DLD1 (cell line): ENCODE measurements around the gene C20orf204.

Experiments
- in situ Hi-C: cut with HindIII; loops from 2 replicates; pipeline ENCODE4 v1.10.0; 2017; ENCODE audit warnings: low sequenced_read_pairs

The C20orf204 gene

GRCh38 chr20:64055396-64055892, 19.5 kb downstream of the C20orf204 start:
- in situ Hi-C loops: no loop called here

GRCh38 chr20:64055893-64056638, 20.1 kb downstream of the C20orf204 start:
- in situ Hi-C loops: no loop called here

DNA sequence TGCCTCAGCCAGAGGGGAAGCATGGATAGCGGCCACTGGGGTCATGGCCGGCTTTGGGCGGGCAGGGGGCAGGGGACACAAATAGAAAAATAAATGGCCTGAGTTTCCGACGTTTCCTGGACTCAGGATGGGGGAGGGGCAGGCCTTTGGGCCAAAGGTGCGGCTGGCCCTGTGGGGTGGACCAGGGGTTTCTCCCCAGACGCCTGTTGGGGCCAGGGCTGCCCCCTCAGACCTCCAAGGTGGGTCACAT, 20.6 kb downstream of the C20orf204 start:
- in situ Hi-C loops: no loop called here

DNA sequence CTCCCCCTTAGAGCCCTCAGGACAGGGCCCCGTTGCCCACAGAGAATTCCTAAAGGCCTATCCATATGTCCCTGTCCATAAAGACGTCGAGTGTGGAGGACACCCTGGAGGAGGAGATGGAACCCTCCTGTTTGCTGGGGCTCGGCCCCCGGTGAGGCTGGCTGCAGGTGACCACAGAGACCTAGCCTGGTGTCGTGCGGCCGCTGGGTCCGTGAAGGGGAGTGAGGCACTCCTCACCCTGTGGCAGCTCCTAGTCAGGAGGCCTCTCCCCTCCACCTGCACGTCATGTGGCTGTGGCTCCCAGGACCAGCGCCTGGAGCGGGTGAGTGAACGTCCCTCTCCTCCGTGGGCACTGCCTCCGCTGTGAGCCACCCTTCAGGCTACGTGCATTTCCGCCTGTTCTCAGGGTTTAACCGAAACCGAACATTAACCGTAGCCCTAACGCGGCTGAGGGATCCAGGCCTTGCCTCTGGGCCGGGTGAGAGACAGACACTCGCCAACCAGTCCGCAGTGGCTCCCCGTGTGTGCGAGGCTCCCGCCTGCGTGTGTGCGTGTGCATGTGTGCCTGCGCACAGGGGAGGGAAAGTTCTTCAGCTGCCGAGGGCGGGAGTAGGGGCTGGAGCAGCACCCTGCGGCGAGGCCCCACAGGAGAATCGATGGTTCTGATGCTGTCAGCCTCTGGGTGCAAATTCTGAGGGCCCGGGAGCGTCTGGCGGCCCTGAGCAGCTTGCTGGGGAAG, 21.1 kb downstream of the C20orf204 start:
- in situ Hi-C loops: no loop called here

GRCh38 chr20:64057628-64058498, 21.9 kb downstream of the C20orf204 start:
- in situ Hi-C loops: no loop called here

DNA sequence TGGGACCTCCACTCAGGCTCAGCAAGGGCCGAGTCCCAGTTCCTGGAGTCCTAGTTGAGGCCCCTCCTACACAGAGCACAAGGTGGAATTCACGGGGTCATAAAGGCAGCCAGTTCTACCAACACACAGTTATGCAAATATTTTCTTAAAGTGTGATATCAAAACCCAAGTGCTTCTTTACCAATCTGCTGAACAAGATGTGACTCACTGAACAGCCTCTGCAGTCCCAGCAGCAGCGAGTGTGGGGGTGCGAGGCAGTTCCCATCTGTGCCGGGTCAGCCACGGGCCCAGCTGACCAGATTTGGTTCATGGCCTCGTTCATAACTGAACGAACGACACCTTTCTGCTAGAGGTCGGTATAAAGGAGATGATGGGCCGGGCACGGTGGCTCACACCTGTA, 22.6 kb downstream of the C20orf204 start:
- in situ Hi-C loops: no loop called here

DNA sequence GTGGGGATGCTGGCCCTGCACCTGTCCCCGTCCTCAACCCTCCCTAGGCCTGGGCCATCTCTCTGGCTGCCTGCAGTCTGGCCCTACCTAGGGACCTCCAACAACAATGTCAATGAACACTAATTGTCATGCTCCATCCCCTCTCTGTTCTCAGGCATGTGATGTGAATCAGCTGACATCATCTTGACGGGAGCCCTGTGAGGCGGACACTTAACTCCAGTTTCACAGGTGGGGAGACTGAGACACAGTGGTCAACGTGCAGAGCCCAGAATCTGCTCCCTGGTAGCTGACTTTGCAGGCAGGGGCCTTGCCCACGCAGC, 26.3 kb downstream of the C20orf204 start:
- in situ Hi-C loops: no loop called here

DNA sequence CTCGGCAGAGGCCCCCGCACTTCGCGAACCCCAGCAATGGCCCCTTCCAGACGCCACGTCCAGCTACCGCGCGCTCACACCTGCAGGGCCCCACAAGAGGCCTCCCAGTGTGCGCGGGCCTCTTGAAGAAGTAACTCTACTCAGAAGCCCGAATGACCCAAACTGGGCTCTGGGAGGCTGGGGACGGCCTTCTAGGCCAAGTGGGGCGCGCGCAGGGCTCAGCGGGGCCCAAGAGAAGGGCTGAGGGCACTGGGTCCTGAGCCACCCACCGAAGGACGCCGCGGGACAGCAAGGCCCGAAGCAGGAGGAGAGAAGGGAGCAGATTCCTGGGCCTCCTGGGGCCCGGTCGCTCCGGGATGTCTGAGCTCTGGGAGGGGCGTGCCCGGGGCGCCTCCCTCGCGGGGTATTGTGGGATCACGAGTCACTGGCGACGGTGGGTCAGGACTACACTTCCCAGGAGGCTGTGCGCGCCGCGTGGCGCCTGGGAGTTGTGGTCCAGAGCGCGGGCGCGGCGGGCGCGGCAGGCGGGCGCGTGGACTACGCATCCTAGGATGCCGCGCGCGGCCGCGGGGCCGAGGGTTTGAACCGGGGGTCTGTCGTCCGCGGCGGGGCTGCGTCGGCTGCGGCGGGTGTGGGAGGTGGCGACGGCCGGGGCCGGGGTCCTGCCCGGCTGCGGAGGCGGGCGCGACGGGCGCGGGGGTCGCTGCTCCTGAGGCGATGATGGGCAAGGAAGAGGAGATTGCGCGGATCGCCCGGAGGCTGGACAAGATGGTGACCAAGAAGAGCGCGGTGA, 26.8 kb downstream of the C20orf204 start, which contains the start of gene TCEA2:
Gene TCEA2, plus strand, starts transcription at position 603 of the 793 bp plus-strand sequence. Its CDS starts 115 bp downstream, at position 718.
- in situ Hi-C loops: no loop called here

GRCh38 chr20:64063389-64064144, 27.6 kb downstream of the C20orf204 start:
- in situ Hi-C loops: no loop called here

- in situ Hi-C loops: no loop called here
Observed at GRCh38 chr20:64064145-64064698, 28.2 kb downstream of the C20orf204 start.

GRCh38 chr20:64065062-64065973, 29.3 kb downstream of the C20orf204 start:
- in situ Hi-C loops: no loop called here

DNA sequence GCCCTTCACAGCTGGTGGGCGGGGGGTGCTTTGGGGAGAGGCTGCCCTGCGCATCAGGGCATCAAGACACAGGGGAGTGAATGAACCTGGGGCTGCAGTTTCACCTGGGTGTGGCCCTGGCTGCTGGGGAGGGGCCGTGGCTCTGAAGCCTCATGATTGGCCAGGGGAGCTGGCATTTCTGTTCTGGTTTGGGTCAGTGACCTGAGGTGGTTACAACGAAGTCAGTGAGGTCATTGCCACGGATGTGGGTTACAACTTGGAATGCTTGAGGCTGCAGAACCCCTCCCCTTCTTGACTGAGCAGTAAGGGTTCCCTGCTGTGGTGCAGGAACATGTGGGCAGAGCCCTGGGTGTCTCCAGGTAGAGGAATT, 30.0 kb downstream of the C20orf204 start:
- in situ Hi-C loops: no loop called here

- in situ Hi-C loops: no loop called here
Observed at GRCh38 chr20:64067005-64067632, 31.1 kb downstream of the C20orf204 start.

DNA sequence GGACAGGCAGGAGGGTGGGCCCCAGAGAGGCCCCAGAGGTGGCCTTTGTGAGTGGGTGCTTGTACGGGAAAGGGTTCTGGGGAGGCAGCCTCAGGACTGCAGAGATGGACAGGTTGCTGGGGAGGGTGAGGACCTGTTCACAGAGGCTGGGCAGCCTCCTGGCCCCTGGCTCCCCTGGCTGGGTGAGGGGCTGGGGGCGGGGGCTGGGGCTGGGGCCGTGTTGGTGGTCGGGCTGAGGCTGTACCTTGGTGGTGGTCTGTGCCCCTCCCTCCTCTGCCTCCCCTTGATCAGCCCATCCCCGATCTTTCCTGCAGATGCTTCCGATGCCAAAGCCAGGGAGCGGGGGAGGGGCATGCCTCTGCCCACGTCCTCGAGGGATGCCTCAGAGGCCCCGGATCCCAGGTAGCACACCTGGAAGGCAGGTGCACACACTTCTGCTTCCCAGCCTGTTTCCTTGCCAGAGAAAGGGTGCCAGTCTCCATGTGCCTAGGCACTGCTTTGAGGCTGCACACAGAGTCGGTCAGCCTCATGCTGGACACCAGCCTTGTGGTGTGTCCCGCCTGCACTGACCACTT, 31.8 kb downstream of the C20orf204 start:
- in situ Hi-C loops: no loop called here

GRCh38 chr20:64068386-64069208, 32.6 kb downstream of the C20orf204 start:
- in situ Hi-C loops: no loop called here

- in situ Hi-C loops: no loop called here
Observed at GRCh38 chr20:64069209-64069613, 33.2 kb downstream of the C20orf204 start.

DNA sequence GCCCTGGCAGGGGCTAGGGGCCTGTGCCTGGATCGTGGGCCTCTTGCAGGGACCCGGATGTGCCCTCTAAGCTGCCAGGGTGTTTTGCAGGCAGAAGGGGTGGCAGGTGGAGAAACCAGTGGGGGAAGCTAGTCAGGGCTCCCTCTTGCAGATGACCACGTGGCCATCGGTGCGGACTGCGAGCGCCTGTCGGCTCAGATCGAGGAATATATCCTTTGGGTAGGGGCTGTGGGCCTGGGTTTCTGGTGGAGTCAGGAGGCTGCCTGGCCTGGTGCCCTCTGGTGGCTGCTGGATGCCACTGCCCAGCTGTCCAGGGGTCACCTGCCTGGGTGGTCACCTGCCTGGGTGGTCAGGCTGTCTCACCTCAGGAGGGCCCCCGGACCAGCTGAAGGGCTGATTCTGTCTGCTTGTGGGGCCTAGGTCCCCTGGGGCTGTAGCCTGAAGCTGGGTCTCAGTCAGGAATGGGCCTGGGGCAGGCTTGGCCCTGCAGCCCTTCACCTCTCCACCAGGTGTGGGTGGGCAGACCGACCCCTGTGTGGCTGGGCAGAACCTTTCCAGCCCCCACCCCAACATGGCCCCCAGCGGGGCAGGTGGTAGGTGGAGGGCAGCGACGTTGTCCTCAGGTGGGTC, 33.7 kb downstream of the C20orf204 start:
- in situ Hi-C loops: no loop called here
